Activated CD8-positive, alpha-beta T cell treated with anti-CD3 and anti-CD28 coated beads for 36 hours (primary cell): Measurements from ENCODE around the gene ALOX15B. TPM values are rescaled to one million over a fixed set of nuclear protein-coding genes. Genes with fewer than 3 reads are reported as not detected.

Source experiments
- ATAC-seq: fragments of 200-7000 bp; cut with Tn5 transposase; one replicate; pipeline ENCODE4 v1.10.0; 2021; ENCODE audit warnings: mild to moderate bottlenecking, moderate library complexity
- CTCF ChIA-PET: fragments of 350-600 bp; sonication (Branson Sonifier 250); formaldehyde crosslinking; loops from one replicate; lab custom pipeline; 2021; ENCODE audit warnings: antibody characterized with exemption; lab: Charles Lee
- POLR2A ChIA-PET: fragments of 350-600 bp; sonication (Branson Sonifier 250); formaldehyde crosslinking; loops from one replicate; lab custom pipeline; 2021; ENCODE audit warnings: antibody characterized with exemption; lab: Charles Lee
- DNase-seq: peaks from one replicate; pipeline ENCODE4 v3.0.0-alpha.2; 2020
- H3K27ac Mint-ChIP-seq: one replicate; pipeline ENCODE4 v1.8.0; 2021; ENCODE audit warnings: mild to moderate bottlenecking, mixed read lengths
- H3K27me3 Mint-ChIP-seq: one replicate; pipeline ENCODE4 v1.8.0; 2021; ENCODE audit warnings: mixed read lengths
- H3K36me3 Mint-ChIP-seq: one replicate; pipeline ENCODE4 v1.8.0; 2021; ENCODE audit warnings: low read depth, mixed read lengths
- H3K4me1 Mint-ChIP-seq: one replicate; pipeline ENCODE4 v1.8.0; 2021; ENCODE audit warnings: low read depth, mixed read lengths
- H3K4me3 Mint-ChIP-seq: one replicate; pipeline ENCODE4 v1.8.0; 2021; ENCODE audit warnings: mild to moderate bottlenecking, moderate library complexity, mixed read lengths
- H3K9me3 Mint-ChIP-seq: one replicate; pipeline ENCODE4 v1.8.0; 2021; ENCODE audit warnings: mixed read lengths
- CTCF ChIP-seq: fragments of 200-600 bp; IDR thresholded peaks from one replicate; pipeline ENCODE4 v1.8.0; 2022; ENCODE audit warnings: antibody characterized with exemption, mild to moderate bottlenecking
- intact Hi-C: fragments of 100-400 bp; cut with micrococcal nuclease; formaldehyde crosslinking; loops from one replicate; pipeline ENCODE4 v1.10.0; 2022
- total RNA-seq, 2 experiments: library from RNA; stranded (reverse); gene quantifications; one replicate each; pipeline ENCODE4 v1.2.3, GENCODE V29; 2021

The ALOX15B gene
- total RNA-seq, 2 experiments from 2014 or later = 0.16 TPM; not detected in 1

- CTCF ChIA-PET = interaction anchor here (2.6 kb wide), 1 partner anchor 12 kb away, joined by 16 read pairs; no protein-coding TSS in a partner anchor
- Mint-ChIP-seq H3K4me1 (no peaks in the 10 kb centered on the region), H3K4me3 (no peak overlapping the region), H3K27ac (no peak overlapping the region), H3K27me3 (no peaks in the 10 kb centered on the region), H3K9me3 (no peaks in the 10 kb centered on the region), H3K36me3 (no peaks in the 10 kb centered on the region)
- TF ChIP-seq CTCF = no peak
- DNase-seq (no peak), ATAC-seq (no peak)
- POLR2A ChIA-PET = no interaction called here
- intact Hi-C loops = no loop called here
Observed at GRCh38 chr17:8048736-8049135, 9.9 kb downstream of the ALOX15B start.

GRCh38 chr17:8051831-8052230 is 13.0 kb downstream of the ALOX15B start:
- TF ChIP-seq CTCF = no peak
- no peak for DNase-seq
- Mint-ChIP-seq H3K27ac (no peak overlapping the region), H3K27me3 (peaks cover under 1% of the 10 kb centered on the region), H3K9me3 (no peaks in the 10 kb centered on the region), H3K4me1 (peaks cover 9% of the 10 kb centered on the region), H3K4me3 (no peak overlapping the region), H3K36me3 (no peaks in the 10 kb centered on the region)
- no peak for ATAC-seq
- ChIA-PET CTCF (interaction anchor here (1.0 to 1.9 kb wide), 4 partner anchors 9 to 61 kb away, joined by 3 to 5 read pairs (median 4); no protein-coding TSS in a partner anchor), POLR2A (interaction anchor here (0.6 to 0.7 kb wide), 2 partner anchors 87 to 410 kb away, joined by 3 read pairs; no protein-coding TSS in a partner anchor)
- intact Hi-C loops = no loop called here

GRCh38 chr17:8052256-8053252 is 13.7 kb downstream of the ALOX15B start:
- ChIA-PET CTCF (interaction anchor here (1.0 to 1.9 kb wide), 4 partner anchors 8 to 62 kb away, joined by 3 to 5 read pairs (median 4); no protein-coding TSS in a partner anchor), POLR2A (interaction anchor here (0.7 kb wide), 1 partner anchor 88 kb away, joined by 3 read pairs; no protein-coding TSS in a partner anchor)
- ATAC-seq = no peak
- Mint-ChIP-seq H3K9me3 (no peaks in the 10 kb centered on the region), H3K4me1 (peaks cover 12% of the 10 kb centered on the region), H3K36me3 (no peaks in the 10 kb centered on the region), H3K27me3 (peaks cover 6% of the 10 kb centered on the region), H3K27ac (no peak overlapping the region), H3K4me3 (no peak overlapping the region)
- no peak for TF ChIP-seq CTCF
- intact Hi-C loops = no loop called here
- no peak for DNase-seq

GRCh38 chr17:8053600-8053999 is 14.7 kb downstream of the ALOX15B start:
- TF ChIP-seq CTCF = no peak
- Mint-ChIP-seq H3K9me3 (no peaks in the 10 kb centered on the region), H3K4me3 (no peak overlapping the region), H3K4me1 (peaks cover 13% of the 10 kb centered on the region), H3K36me3 (no peaks in the 10 kb centered on the region), H3K27me3 (peaks cover 9% of the 10 kb centered on the region), H3K27ac (no peak overlapping the region)
- DNase-seq (no peak), ATAC-seq (no peak)
- ChIA-PET CTCF (interaction anchor here (0.8 to 10.3 kb wide), 2 partner anchors 37 to 40 kb away, joined by 3 to 84 read pairs; no protein-coding TSS in a partner anchor), POLR2A (interaction anchor here (0.5 kb wide), 1 partner anchor 64 kb away, joined by 3 read pairs; no protein-coding TSS in a partner anchor)
- intact Hi-C loops = no loop called here
